ACC112 (cell line): ENCODE data around the gene DTNBP1.

ENCODE experiments used
- H2AFZ ChIP-seq: fragments of 200-600 bp; sonication (generic); one replicate; pipeline ENCODE4 v1.6.0; 2017; ENCODE audit warnings: antibody characterized with exemption, low read length; ENCODE audit not compliant: unreplicated experiment
- H3K27ac ChIP-seq: fragments of 200-600 bp; sonication (generic); 2 replicates; pipeline ENCODE4 v1.5.1; 2014; ENCODE audit warnings: low read depth, mild to moderate bottlenecking, antibody characterized with exemption, low read length, moderate library complexity
- H3K27me3 ChIP-seq: fragments of 200-600 bp; sonication (generic); 2 replicates; pipeline ENCODE4 v1.6.1; 2014; ENCODE audit warnings: mild to moderate bottlenecking, antibody characterized with exemption, low read length, moderate library complexity, mixed read lengths; ENCODE audit not compliant: insufficient read depth
- H3K36me3 ChIP-seq: fragments of 200-600 bp; sonication (generic); 2 replicates; pipeline ENCODE4 v1.6.1; 2016; ENCODE audit warnings: mild to moderate bottlenecking, antibody characterized with exemption, low read length, moderate library complexity, mixed read lengths; ENCODE audit not compliant: insufficient read depth
- H3K4me1 ChIP-seq: fragments of 200-600 bp; sonication (generic); one replicate; pipeline ENCODE4 v1.6.1; 2016; ENCODE audit warnings: low read length, mixed read lengths; ENCODE audit not compliant: insufficient read depth, unreplicated experiment, control insufficient read depth
- H3K4me3 ChIP-seq: fragments of 200-600 bp; sonication (generic); 2 replicates; pipeline ENCODE4 v1.5.1; 2014; ENCODE audit warnings: mild to moderate bottlenecking, low read depth, low read length
- H3K79me2 ChIP-seq: fragments of 200-600 bp; sonication (generic); one replicate; pipeline ENCODE4 v1.6.0; 2016; ENCODE audit warnings: low read length; ENCODE audit not compliant: control insufficient read depth, unreplicated experiment, insufficient read depth

Gene DTNBP1

DNA sequence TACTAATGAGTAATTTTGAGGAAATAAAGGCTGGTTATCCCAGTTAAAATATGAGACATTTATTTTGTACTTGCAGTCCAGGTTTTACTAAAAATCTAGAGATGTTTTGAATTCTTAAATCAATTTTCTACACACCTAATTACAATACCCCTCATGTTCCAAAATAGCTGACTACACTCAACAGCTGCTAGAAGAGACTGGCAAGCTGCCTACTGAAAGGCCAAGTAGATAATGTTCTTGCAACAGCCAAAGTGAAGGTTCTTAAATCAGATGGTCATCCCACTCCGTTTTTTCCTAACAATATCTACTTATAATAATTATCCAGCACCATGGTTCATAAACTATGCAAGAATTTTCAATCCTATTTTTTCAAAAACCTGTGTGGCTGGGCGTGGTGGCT is 69.0 kb downstream of the DTNBP1 start:
- Histone ChIP-seq H3K79me2 (no peaks in the 10 kb centered on the region), H3K36me3 (no peaks in the 10 kb centered on the region), H3K27ac (no peak overlapping the region), H3K27me3 (no peaks in the 10 kb centered on the region), H3K4me1 (peaks cover 5% of the 10 kb centered on the region), H2AFZ (no peak overlapping the region), H3K4me3 (no peak overlapping the region)

DNA sequence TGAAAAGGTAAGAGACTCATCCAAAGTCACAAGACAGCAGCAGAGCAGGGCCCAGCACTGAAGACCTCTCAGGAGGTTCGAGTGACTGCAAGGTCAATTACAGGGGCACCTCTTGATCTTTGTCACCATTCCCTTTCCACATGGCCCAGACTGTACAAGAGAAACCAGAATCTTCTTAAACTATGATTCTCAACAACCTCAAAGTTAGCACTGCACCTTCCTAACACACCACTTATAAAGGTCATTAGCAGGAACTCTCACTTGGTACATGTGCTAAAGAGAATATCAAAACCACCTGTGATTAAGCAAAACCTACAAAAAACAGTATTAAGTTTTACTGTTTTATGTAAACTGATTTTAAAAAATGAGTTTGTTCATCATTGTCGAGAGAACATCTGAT is 70.2 kb downstream of the DTNBP1 start:
- Histone ChIP-seq H3K36me3 (no peaks in the 10 kb centered on the region), H3K4me3 (no peak overlapping the region), H3K4me1 (peaks cover 5% of the 10 kb centered on the region), H2AFZ (no peak overlapping the region), H3K27ac (no peak overlapping the region), H3K27me3 (no peaks in the 10 kb centered on the region), H3K79me2 (no peaks in the 10 kb centered on the region)

DNA sequence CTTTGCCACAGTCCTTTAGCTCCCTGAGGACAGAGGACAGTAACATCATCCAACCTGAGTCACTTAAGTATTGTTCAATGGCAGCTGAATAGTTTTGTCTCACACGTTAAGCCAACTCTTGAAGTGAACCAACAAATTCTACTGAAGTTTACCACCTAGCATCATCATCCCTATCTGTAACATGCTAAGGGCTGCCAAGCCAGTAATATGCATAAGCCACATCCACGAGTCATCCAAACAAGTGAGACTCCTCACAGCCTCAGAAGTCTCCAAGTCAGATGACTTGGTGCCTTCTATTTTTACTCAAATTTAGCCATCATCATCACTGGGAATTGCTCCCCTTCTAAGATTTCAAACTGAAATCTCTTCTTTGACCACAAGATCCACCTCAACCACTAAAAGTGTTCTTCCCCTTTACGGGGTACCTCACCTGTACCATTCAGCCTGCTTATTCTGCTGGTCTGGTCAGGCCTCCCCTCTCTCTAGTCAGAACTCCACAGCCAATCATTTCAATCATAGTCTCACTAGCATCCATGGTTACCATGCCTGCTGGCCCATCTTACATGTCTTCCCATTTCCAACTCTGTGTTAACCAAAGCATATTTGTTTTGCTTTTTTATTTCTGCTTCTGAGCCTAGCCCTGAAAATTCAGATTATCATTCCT is 73.7 kb downstream of the DTNBP1 start:
- H3K79me2 ChIP-seq: no peaks in the 10 kb centered on the region
- H3K27me3 ChIP-seq: no peaks in the 10 kb centered on the region
- H3K27ac ChIP-seq: no peak overlapping the region
- H3K36me3 ChIP-seq: no peaks in the 10 kb centered on the region
- H3K4me3 ChIP-seq: no peak overlapping the region
- no peak overlapping the region for H2AFZ ChIP-seq
- peaks cover 5% of the 10 kb centered on the region for H3K4me1 ChIP-seq

- no peak overlapping the region for H3K27ac ChIP-seq
- peaks cover 5% of the 10 kb centered on the region for H3K4me1 ChIP-seq
- no peaks in the 10 kb centered on the region for H3K79me2 ChIP-seq
- no peak overlapping the region for H3K4me3 ChIP-seq
- no peaks in the 10 kb centered on the region for H3K36me3 ChIP-seq
- no peak overlapping the region for H2AFZ ChIP-seq
- H3K27me3 ChIP-seq: no peaks in the 10 kb centered on the region
Measured at GRCh38 chr6:15586503-15586902, 76.3 kb downstream of the DTNBP1 start.

DNA sequence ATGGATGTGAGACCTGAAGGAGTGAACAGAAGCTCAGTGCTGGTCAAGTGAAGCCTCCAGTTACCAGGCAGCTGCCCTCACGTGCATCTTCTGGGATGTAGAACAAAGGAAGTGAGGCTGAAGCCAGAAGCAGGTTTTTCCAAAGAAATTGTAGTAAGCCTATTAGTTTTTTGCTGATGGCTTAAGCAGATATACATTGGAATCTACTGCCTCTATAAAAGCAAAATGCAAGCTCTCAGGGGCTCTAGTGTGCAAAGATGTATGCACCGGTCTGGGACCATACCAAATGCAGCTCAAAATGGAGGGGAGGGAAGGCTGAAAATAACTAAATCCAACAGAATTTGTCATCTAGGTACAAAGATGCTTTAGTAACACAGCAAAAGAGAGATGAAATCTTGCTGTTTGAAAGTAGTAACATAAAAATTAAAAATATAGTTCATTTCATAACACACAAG is 77.0 kb downstream of the DTNBP1 start:
- Histone ChIP-seq H3K79me2 (no peaks in the 10 kb centered on the region), H2AFZ (no peak overlapping the region), H3K4me3 (no peak overlapping the region), H3K36me3 (no peaks in the 10 kb centered on the region), H3K27me3 (no peaks in the 10 kb centered on the region), H3K27ac (no peak overlapping the region), H3K4me1 (peaks cover 5% of the 10 kb centered on the region)

- Histone ChIP-seq H3K27ac (no peak overlapping the region), H3K27me3 (no peaks in the 10 kb centered on the region), H3K79me2 (no peaks in the 10 kb centered on the region), H3K4me1 (no peaks in the 10 kb centered on the region), H3K36me3 (no peaks in the 10 kb centered on the region), H3K4me3 (no peak overlapping the region), H2AFZ (no peak overlapping the region)
Measured at GRCh38 chr6:15582499-15582898, 80.3 kb downstream of the DTNBP1 start.

DNA sequence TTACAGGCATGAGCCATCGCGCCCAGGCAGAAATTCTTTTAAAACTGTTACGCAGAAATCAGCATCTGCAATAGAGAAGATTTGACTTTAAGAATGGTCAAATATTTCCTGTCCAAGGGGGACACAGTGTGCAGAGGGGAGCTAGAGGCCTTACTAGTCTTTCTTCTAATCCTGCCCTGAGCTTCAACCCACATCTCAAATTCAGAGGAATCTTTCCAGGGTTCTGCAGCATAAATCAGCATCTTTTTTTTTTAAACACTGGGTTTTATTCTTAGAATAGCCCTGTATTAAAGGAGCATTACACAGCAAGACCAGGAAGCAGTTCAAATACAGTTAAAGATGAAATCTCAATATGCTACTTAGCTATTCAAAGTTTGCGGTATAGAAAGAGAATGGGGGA is 81.1 kb downstream of the DTNBP1 start:
- no peaks in the 10 kb centered on the region for H3K4me1 ChIP-seq
- no peaks in the 10 kb centered on the region for H3K79me2 ChIP-seq
- no peaks in the 10 kb centered on the region for H3K27me3 ChIP-seq
- H3K27ac ChIP-seq: no peak overlapping the region
- H3K36me3 ChIP-seq: no peaks in the 10 kb centered on the region
- no peak overlapping the region for H2AFZ ChIP-seq
- no peak overlapping the region for H3K4me3 ChIP-seq

DNA sequence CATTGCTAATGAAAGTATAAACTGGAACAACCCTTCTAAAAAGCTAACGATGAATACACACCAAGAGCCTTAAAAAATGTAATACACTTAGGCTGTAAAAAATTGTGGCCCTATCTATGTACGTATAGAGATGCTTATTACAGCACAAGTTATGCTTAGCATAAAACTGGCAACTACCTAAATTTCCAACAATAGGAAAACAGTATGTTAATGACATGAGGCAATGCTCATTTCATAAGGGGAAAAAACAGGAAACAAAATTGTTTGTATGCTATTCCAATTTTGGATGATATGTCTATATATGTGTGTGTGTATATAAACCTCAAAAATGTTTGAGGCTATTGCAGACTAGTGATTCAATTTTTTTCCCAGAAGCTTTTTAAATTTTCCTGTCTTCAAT is 82.5 kb downstream of the DTNBP1 start:
- H2AFZ ChIP-seq: no peak overlapping the region
- no peaks in the 10 kb centered on the region for H3K4me1 ChIP-seq
- no peak overlapping the region for H3K4me3 ChIP-seq
- no peaks in the 10 kb centered on the region for H3K36me3 ChIP-seq
- H3K27me3 ChIP-seq: no peaks in the 10 kb centered on the region
- no peaks in the 10 kb centered on the region for H3K79me2 ChIP-seq
- no peak overlapping the region for H3K27ac ChIP-seq

GRCh38 chr6:15578716-15579391 is 84.0 kb downstream of the DTNBP1 start:
- Histone ChIP-seq H3K27me3 (no peaks in the 10 kb centered on the region), H2AFZ (no peak overlapping the region), H3K4me3 (no peak overlapping the region), H3K36me3 (no peaks in the 10 kb centered on the region), H3K27ac (no peak overlapping the region), H3K4me1 (no peaks in the 10 kb centered on the region), H3K79me2 (no peaks in the 10 kb centered on the region)

DNA sequence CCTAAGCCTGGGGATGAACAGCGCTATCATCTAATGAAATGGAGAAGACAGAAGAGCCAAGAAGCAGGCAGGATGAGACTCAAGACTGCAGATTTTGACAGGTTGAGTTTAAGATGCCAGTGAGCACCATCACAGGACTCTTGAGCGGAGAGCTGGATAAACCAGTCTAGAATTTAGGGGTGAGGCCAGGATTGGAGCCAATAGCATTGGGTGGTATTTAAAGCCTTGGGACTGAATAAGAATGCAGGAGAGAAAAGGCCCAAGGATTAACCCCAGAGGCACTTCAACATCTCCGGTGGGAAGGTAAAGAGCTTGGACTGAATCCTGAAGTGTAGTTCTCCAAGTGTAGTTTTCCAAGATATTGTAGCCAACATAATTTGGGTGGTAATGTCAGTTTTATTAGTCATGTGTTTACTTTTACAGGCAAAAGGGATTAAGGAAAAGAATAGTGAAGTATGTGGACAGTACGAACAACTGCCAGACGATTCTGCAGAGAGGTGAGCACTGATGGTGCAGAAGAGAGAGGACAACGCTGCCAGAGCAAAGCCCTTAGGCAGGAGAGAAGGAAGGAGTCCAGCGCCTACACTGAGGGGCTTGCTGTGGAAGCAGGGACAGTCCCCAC is 85.2 kb downstream of the DTNBP1 start:
- H2AFZ ChIP-seq: no peak overlapping the region
- no peaks in the 10 kb centered on the region for H3K36me3 ChIP-seq
- no peaks in the 10 kb centered on the region for H3K79me2 ChIP-seq
- H3K4me3 ChIP-seq: no peak overlapping the region
- H3K27me3 ChIP-seq: no peaks in the 10 kb centered on the region
- no peak overlapping the region for H3K27ac ChIP-seq
- no peaks in the 10 kb centered on the region for H3K4me1 ChIP-seq

GRCh38 chr6:15577106-15577505 is 85.7 kb downstream of the DTNBP1 start:
- Histone ChIP-seq H3K27me3 (no peaks in the 10 kb centered on the region), H3K27ac (no peak overlapping the region), H3K4me1 (no peaks in the 10 kb centered on the region), H3K4me3 (no peak overlapping the region), H3K79me2 (no peaks in the 10 kb centered on the region), H2AFZ (no peak overlapping the region), H3K36me3 (no peaks in the 10 kb centered on the region)
